Measurements from ENCODE around the gene N4BP2L1.

The N4BP2L1 gene

DNA sequence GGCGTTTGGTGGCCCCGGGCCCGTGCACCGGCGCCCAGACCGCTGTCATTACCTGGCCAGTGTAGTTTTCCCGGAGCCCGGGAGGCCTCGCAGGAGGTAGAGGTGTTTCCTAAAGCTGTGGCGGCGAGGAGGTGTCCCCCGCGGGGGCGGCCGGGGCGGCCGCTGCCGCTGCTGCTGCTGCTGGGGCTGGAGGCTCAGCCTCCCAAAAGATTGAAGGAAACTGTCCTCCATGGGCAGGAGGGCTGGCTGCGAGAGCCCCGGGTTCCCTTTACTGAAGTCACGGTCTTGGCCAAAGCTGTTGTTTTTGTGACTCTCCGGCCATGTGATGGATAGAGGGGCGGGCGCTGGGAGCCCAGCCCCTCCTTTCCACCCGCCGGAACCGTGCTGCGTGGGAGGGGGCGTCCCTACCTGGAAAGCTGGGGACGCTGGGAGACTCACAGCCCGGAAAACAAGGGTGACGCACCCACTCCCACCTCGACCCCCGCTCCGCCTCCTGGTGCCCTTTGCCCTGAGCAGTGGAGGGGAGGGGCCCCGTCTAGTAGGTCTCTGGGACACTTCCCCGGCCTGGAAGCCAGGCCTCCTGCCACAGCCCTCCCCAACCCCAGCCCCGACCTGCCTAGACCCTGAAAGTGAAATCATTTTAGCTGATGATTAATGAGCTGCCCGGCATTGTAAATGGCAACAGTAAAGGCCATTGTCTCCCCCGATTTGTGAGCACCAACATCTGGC lies at the start of gene N4BP2L1:
Gene N4BP2L1 (minus strand): TSS at position 279 of the 729 bp plus-strand sequence. CDS start 48 bp downstream, at position 231.
- DNase-seq = peak in 50 of 51 donors; percentile 24 to 86 (median 70)

DNA sequence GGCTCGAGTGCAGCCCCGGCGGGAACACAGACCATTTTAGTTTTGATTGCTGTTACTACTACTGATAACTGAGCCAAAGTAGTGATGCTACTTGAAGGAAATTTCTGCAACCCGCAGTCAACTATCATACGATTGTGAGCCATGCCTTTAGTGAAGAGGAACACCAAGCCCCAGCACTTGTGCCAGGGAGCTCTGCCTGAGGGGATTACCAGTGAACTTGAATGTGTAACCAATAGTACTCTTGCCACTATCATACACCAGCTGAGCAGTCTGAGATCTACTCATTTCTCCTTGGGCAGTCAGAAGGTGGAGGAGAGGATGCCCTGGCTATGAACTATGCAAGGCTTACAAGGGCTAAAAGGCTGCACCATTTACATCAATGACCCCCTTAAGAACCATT lies 49.0 kb upstream of the N4BP2L1 start:
- DNase-seq = no peak

DNA sequence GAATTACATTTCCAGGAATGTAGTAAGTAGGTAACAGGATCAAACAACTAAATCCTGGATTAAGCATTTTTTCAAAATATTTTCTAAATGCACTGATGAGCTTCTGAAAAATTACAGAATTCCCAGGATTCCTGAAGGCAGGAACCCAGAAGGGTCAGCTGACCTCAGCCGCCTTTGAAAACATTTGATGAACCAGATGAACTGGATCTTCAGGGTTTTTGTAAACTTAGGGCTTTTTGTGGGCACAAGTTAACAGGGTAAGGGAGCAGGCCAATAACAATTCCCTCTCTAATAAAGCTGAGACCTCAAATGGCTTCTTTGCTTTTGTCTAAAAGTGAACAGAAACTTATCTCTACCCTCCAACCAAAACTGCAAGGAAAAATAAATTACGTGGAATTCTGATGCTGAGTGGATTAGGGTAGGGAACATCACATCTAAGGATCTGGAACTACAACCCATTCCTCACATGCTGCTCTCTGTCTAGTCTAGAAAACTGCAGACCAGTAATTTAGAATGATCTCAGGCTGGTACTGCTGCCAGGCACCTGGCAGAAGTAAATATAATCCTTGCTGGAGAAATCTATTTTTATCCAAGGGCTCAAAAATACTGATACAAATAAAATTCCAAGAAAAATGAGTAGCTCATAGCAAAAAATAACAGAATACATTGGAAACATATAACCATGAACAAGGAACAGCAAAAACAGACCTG lies 48.2 kb upstream of the N4BP2L1 start:
- no peak for DNase-seq

DNA sequence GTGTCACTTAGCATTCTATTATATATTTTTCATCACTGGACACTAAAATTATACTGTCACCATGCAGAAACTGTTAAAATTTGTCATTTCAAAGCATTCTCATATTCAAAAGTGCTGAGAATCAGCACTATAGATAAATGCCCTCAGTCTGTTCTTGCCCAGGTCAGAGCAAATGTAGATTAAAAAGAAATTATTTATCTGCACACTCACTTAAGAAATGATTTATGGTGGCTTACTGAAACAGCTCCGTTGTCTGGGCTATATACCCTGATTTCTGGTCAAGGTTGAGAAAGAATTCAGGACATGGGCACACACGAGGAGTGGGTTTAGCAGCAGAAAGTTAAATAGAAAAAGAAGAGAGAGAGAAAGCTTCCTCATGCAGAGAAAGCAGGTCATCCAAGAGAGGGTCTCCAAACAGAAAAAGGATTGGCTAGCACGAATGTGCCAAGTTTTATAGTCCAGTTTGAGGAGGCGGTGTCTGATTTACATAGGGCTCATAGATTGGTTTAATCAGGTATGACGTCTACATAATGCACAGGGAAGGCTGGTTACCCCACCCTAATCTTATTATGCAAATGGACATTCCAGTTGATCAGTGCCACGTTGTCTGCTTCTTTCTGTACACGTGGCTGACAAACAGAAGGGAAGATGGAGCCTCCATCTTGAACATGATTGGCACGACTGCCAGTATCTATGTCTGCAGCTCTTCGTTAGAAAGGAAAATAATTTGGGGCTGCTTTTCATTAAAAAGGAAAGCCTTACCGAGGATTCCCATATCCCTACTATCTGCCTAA lies 47.3 kb upstream of the N4BP2L1 start:
- DNase-seq = no peak

DNA sequence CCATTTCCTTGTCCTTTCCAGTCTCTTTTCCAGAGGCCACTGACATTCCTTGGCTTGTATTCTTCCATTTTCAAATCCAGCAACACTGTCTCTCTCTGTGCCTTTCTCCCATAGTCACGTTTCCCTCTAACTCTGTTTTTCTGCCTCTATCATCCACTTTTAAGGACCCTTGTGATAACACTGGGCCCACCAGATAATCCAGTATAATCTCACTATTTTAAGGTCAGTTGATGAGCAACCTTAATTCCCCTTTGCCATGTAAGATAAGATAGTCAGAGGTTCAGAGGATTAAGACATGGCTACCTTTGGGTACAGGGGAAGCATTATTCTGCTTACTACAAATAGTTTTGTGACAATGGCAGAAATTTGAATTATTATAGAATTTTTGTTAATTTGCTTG lies 45.7 kb upstream of the N4BP2L1 start:
- no peak for DNase-seq

DNA sequence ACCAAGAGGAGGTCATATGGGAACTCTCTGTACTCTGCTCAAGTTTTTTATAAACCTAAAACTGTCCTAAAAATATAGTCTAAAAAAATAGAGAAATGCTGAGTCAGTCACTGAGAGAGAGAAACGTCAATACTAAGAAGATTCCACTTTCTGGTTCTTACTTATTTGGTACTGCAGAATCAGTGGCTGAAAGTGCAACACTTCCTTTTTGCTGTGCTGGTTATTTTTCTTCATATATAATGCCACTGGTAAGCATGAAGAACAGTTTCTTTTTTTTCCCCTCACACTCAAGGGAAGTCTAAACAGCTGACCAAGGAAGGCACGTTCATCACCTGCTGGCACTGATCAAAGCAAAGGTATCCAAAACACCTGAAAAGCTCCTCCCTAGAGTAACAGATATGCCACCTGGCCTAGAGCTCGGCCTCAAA lies 44.3 kb upstream of the N4BP2L1 start:
- DNase-seq = no peak

DNA sequence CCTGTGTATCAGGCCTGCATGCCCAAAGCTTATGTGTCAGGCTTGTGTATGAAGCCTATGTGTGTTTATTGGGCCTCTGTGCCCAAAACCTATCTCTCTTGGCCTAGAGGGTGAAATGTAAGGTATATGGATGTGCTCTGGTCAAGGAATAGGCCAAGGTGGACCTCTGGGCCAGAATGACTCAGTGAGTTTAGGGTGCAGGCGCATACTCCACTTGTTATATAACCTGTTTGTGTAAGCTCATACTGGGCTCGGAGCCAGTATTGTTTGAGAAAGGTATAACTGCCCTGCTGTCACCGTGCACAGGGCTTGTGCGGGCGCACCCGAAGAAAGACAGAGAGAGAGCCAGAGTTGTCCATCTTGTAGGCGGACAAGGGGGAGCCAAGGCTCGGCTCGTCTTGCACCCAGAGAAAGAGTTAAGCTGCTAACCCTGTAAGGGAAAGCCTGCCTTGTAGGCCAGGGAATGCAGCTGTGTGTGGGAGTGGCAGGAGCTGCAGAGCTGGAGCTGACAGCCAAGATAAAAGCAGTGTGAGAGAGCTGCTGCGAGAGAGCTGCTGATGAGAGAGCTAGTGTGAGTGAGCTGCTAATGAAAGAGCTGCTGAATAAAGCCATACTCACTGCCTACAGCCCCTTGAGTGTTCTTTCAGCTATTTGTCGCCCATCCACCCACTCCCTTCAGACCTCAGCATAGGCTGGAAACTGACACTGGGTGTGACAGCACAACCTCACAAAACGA lies 43.4 kb upstream of the N4BP2L1 start:
- peak in 22 of 51 donors; percentile 6 to 69 (median 22) for DNase-seq

DNA sequence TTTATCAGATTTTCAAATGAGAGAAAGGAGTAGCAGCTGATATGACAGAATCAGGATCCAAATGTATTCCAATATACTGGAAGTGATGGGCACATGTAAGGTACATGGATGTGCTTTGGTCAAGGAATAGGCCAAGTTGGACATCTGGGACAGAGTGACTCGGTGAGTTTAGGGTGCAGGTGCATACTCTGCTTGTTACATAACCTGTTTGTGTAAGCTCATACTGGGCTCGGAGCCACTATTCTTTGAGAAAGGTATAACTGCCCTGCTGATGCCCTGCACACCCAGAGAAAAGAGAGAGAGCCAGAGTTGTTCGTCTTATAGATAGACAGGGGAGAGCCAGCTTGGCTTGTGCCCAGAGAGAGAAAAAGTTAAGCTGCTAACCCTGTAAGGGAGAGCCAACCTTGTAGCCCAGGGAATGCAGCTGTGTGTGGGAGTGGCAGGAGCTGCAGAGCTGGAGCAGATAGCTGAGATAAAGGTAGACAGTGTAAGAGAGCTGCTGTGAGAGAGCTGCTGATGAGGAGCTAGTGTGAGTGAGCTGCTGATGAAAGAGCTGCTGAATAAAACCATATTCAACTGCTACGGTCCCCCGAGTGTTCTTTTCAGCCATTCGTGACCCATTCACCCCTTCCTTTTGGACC lies 40.7 kb upstream of the N4BP2L1 start:
- no peak for DNase-seq

DNA sequence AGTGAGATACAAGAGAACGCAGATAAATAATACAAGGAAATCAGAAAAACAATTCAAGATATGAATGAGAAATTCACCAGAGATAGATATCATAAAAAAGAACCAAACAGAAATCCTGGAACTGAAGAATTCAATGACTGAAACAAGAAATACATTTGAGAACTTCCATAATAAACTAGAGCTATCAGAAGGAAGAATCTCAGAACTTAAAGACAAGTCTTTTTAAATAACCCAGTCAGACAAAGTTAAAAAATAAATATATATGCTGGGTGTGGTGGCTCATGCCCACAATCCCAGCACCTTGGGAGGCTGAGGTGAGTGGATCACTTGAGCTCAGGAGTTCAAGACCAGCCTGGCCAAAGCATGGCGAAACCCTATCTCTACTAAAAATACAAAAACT lies 28.7 kb upstream of the N4BP2L1 start:
- no peak for DNase-seq

DNA sequence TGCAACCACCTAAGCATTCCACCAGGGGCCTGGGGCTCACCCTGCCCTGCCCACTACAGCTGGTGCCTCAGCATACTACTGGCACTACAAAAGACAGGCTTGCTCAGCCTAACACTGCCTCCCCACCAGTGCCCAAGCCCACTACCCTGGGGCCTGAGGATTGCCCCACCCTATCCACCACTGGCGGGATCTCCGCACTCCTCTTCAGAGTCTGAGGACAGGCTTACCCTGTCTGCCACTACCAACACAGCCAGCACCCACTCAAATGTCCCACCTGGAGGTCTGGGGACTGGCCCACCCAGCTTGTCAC lies 27.6 kb upstream of the N4BP2L1 start:
- no peak for DNase-seq

DNA sequence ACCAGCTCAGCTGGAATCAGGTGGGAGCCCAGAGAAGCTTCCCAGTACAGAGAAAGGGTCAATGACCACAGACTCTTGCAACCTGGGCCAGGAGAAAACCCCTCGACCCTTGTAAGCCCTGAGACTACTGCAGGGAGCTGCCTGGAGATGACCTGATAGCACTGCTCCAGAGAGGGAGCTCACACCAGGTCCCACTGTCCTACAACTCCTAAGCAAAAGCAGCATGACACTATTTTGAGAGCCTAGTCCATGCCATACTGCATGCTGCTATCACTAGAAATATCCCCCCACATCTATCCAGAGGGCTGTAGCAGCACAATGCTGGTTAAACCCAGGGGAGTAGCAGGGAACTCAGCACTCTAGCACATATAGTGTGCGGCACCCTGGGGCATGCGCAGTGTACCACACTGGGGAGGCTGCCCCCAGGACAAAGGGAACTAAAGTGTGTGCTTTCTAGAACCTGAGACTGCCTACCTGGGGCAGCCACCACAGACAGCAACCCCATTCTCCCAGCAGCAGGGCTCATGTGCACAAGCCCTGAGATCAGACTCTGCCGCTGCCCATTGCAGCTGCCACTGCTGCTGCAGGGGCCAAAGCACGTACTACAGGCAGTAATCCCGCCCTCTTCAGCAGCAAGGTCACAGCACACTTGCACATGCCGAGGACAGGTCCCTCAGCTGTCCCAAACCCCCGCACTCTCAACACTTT lies 27.1 kb upstream of the N4BP2L1 start:
- no peak for DNase-seq

DNA sequence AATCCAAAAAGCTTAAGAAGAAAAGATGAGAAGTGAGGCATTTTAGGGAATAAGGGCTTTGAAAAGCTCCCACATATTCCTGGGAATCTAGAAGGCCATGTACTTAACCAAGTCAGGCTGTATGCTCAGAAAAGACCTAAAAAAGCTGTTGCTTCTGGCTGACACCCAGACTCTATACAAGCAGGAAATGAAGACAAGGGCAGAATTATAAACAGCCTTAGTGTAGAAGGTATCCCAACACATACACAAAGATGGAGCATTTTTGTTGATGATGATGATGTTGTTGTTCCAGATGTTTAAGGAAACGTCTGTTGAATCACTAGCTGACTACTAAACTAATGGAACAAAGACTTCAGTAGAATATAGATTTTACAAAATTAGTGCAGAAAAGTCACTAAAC lies 26.1 kb upstream of the N4BP2L1 start:
- DNase-seq = no peak

DNA sequence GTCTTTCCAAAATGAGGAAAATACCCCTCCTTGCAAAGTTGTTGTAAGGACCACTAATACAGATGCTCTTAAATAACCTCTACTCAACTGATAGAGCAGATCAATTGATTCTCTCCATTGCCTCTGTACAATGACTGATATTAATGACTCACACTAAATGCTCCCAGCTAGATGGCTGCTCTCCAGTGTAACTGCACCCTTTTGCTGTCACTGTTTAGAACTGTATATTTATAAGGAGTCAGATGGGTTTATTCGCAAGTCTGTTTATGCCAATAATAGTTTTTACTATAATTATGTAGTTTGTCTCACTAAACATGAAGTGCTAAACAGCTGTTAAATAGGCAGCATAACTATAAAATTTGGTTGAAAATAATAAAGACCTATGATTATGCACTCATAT lies 21.0 kb upstream of the N4BP2L1 start:
- DNase-seq = no peak

DNA sequence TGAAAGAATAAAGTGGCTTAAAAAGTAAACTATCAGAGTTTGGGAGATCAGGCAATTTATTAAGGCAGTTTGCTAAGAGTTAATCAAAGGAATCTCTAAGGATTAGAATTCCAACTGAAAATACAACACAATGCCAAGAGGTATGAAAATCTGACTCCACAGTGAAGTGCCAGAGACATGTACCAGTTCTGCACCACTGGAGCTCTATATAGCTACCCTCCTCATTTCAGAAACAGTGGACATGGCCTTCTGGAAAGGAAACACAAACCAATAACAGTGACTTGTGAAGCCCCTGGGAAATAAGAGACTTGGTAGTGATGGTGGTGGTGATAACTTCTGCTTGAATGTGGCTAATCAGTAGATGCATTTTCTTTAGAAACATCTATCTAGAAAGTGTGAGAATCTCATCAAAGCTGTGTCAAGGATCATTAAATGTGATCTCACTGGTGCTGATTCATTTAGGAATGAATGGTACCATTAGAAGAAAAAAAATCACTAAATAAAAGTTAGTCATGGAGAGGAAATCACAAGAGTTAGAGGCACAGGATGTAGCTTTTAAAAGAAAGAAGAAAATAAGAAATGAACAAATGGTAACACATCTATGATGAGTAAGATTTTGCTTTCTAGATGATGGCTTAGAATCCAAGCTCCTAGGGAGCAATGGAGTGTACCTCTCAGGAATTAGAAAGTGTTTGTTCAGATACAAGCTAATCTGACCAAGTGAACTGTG lies 20.1 kb upstream of the N4BP2L1 start:
- DNase-seq = no peak

DNA sequence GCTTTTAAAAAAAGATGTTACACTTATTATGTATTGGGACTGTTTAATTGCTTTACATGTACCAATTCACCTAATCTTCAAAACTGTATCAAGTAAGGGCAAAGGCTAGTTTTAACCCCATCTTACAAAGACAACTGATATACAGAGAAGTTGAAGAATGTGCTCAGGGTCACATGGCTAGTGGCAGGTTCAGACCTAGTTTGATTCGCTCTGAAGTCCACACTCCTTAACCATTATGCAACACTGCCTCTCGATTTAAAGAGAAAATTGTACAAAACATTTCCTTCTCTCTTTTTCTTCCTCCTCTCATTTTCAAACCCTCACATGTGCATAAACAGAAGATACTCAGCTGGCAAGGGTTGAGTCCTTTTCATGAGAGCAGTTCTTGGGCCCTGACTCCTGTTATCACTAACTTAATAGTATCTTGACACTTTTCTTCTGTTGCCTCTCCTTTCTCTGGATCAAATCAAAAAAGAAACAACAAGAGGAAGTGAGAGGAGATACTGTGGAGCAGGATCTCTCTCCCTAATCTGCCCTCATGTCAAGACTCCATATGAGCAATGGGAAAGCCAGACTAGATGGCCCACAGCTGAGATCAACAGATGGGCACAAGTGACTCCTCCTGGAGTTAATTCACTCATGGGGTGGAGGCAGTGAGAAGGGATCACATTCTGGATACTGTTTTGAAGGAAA lies 19.0 kb upstream of the N4BP2L1 start:
- no peak for DNase-seq

DNA sequence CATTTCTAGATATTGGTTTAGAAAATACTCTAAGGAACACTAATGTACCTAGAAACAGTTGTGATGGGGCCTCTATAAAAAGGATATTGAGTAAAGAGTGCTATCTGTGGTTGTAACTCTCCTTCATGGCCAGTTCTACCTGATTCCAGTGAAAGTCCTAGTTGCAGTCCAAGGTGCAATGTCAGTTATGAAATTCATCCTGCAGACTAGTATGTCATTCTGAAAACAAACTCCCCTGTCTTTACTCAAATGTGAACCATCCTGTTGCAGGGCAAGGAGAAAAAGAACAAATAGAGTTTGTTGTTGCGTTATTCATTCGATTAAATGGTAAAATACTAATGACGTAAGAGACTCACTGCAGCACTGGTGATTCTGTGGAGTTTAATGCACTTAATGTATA lies 18.3 kb upstream of the N4BP2L1 start:
- no peak for DNase-seq

DNA sequence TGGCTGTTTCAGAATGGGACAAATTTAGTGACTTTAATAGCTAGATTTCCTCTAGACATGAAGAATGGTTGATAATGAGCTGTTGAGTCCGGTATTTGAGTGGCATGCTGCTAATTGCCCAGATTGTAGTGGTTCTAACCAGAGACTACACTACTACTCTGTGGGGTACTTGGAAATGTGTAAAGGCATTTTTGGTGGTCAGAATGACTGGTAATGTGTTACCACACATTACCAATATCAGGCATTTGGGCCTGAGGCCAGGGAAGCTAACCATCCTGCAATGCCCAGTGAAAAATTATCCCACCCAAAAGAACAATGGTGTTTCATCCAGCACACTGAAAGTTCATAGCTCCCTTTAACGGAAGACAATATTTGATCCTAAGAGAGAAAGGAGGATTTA lies 17.5 kb upstream of the N4BP2L1 start:
- no peak for DNase-seq

DNA sequence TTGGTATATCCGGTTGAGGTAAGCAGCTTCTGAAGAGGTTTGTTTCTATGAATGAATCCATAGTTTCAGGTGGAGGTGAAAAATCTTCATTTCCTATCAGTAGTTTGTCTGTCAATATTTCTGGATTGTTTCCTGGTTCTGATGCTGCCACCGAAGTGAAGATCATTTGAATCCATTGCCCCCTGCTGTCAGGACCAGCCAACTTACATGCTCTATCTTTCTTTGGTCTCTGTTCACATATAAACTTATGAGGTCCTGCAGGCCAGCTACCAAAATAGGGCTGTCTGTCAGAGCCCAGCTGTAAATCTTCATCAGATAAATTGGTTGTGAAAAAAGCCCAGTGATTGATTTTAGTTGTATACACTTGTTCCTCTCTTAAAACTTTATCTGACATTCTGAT lies 15.2 kb upstream of the N4BP2L1 start:
- DNase-seq = peak in 8 of 51 donors; percentile 4 to 23 (median 18)

DNA sequence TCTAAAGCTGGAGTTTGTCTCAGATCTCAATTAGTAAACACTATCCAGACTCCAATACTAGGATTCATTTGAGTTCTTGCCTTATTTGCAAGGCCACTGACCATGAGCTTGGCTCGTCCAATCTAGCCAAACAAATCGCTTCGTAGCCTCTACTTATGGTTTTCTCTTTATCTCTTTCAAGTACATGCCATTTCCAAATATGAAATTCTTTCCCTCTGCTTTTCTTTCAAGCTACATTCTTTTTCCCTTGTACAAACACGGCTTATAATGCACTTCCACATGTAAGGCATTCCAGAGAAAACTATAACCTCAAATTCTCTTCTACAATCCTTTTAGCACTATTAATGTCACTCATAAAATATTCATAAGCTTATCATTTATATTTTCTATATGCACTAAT lies 10.9 kb upstream of the N4BP2L1 start:
- no peak for DNase-seq

All from hypothalamus (tissue), 51 donors.